ENCODE results near the gene ZNF695.

Gene ZNF695

DNA sequence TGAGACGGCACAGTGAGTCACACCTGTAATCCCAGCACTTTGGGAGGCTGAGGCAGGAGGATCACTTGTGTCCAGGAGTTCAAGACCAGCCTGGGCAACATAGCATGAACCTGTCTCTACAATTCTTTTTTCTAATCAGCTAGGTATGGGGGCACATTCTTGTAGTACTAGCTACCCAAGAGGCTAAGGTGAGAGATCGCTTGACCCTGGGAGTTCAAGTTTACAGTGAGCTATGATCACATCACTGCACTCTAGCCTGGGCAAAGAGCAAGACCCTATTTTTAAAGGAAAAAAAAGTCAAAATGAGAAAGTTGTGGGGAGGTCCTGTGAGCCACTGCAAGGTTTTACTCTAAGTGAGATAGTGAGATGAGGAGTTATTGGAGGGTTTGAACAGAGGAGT is 41.4 kb downstream of the ZNF695 start:
- peaks cover 23% of the 10 kb centered on the region for H3K9me3 ChIP-seq (ENCODE audit: control insufficient read depth, low read length)
- no peak overlapping the region for H3K14ac ChIP-seq (ENCODE audit: low read length in 2 of 2)
- no peak overlapping the region for H2BK5ac ChIP-seq (ENCODE audit: low read depth, low read length, poor library complexity, severe bottlenecking)
- no peak overlapping the region for H3K4ac ChIP-seq (ENCODE audit: low read depth in 1 of 2, low read length in 2 of 2)
- no peak overlapping the region for H4K91ac ChIP-seq (ENCODE audit: low read length)
- H2AK5ac ChIP-seq (ENCODE audit: low read length, severe bottlenecking) = no peak overlapping the region
- no peak overlapping the region for H3K4me2 ChIP-seq (ENCODE audit: low read length, poor library complexity, severe bottlenecking)
- WGBS = 100% methylated on average over 2 of the region's 2 CpGs
- no peak overlapping the region for H2BK120ac ChIP-seq (ENCODE audit: low read depth, low read length)
- H2BK12ac ChIP-seq (ENCODE audit: low read length in 2 of 2) = no peak overlapping the region
- no peak overlapping the region for H3K18ac ChIP-seq (ENCODE audit: low read depth in 1 of 2, low read length in 2 of 2)
- H2AFZ ChIP-seq (ENCODE audit: low read depth, low read length) = no peak overlapping the region
- H3K9ac ChIP-seq (ENCODE audit: low read length) = no peak overlapping the region
- H3K4me1 ChIP-seq (ENCODE audit: control insufficient read depth, insufficient read depth, low read depth, low read length) = no peaks in the 10 kb centered on the region
- DNase-seq = no peak
- no peak overlapping the region for H3K27ac ChIP-seq (ENCODE audit: low read length, poor library complexity, severe bottlenecking)
- no peak overlapping the region for H2BK15ac ChIP-seq (ENCODE audit: low read depth, poor library complexity, severe bottlenecking)
- H3K4me3 ChIP-seq (ENCODE audit: insufficient read depth in 1 of 2, low read depth in 1 of 2, low read length in 2 of 2) = no peak overlapping the region
- H3K23ac ChIP-seq (ENCODE audit: low read length in 2 of 2) = no peak overlapping the region
- H4K8ac ChIP-seq (ENCODE audit: low read length) = no peak overlapping the region
- no peaks in the 10 kb centered on the region for H3K79me1 ChIP-seq (replicated peaks; ENCODE audit: low read length, poor library complexity, severe bottlenecking)
- no peaks in the 10 kb centered on the region for H3K27me3 ChIP-seq (ENCODE audit: control insufficient read depth in 1 of 2, insufficient read depth in 1 of 2, low read length in 2 of 2)
- peaks cover 0 to 5% of the 10 kb centered on the region in 2 experiments for H3K36me3 ChIP-seq (ENCODE audit: control insufficient read depth in 1 of 2, insufficient read depth in 2 of 2, low read depth in 1 of 2, low read length in 2 of 2)

DNA sequence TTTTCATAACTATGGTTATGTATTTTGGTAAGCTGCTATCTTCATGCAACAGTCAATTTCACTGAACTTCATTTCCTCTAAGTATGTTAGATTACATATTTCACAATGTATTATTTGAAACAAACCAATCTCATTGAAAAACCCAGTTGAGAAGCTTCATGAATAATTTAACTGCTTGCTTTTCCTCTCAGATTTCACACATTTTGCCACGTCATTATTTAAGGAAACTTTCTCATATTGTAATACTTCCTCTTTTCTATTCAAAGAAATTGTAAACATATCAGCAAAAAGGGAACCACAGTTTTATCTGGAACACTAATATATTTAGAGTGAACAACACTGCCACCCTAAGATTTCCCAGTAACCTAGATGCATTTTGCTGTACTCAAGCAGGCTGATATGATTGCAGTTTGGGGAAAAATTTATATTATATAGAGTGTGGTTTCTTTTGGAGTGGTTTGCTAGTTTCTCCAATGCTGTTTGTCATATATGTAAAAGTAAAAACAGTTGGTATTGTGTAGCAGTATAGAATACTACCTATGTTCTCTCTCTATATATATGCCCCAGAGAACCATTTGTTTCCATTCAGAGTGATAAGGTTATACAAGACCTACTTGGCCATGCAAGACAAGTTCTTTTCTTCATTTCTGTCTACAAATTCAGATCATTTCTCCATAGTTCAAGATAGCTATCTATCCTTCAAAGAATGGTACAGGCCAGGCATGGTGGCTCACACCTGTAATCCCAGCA is 47.7 kb downstream of the ZNF695 start:
- no peak overlapping the region for H2AK5ac ChIP-seq (ENCODE audit: low read length, severe bottlenecking)
- H2BK15ac ChIP-seq (ENCODE audit: low read depth, poor library complexity, severe bottlenecking) = no peak overlapping the region
- H3K79me1 ChIP-seq (replicated peaks; ENCODE audit: low read length, poor library complexity, severe bottlenecking) = no peaks in the 10 kb centered on the region
- H3K9me3 ChIP-seq (ENCODE audit: control insufficient read depth, low read length) = peaks cover 8% of the 10 kb centered on the region
- no peak overlapping the region for H3K4me2 ChIP-seq (ENCODE audit: low read length, poor library complexity, severe bottlenecking)
- DNase-seq = no peak
- 100% methylated on average over 1 of the region's 1 CpG for WGBS
- H3K18ac ChIP-seq (ENCODE audit: low read depth in 1 of 2, low read length in 2 of 2) = no peak overlapping the region
- no peak overlapping the region for H3K14ac ChIP-seq (ENCODE audit: low read length in 2 of 2)
- no peak overlapping the region for H3K27ac ChIP-seq (ENCODE audit: low read length, poor library complexity, severe bottlenecking)
- H4K8ac ChIP-seq (ENCODE audit: low read length) = no peak overlapping the region
- no peak overlapping the region for H3K9ac ChIP-seq (ENCODE audit: low read length)
- no peak overlapping the region for H4K91ac ChIP-seq (ENCODE audit: low read length)
- no peak overlapping the region for H3K23ac ChIP-seq (ENCODE audit: low read length in 2 of 2)
- no peak overlapping the region for H2BK5ac ChIP-seq (ENCODE audit: low read depth, low read length, poor library complexity, severe bottlenecking)
- no peaks in the 10 kb centered on the region for H3K4me1 ChIP-seq (ENCODE audit: control insufficient read depth, insufficient read depth, low read depth, low read length)
- no peak overlapping the region for H2AFZ ChIP-seq (ENCODE audit: low read depth, low read length)
- no peaks in the 10 kb centered on the region for H3K27me3 ChIP-seq (ENCODE audit: control insufficient read depth in 1 of 2, insufficient read depth in 1 of 2, low read length in 2 of 2)
- no peak overlapping the region for H2BK120ac ChIP-seq (ENCODE audit: low read depth, low read length)
- no peak overlapping the region for H2BK12ac ChIP-seq (ENCODE audit: low read length in 2 of 2)
- no peak overlapping the region for H3K4ac ChIP-seq (ENCODE audit: low read depth in 1 of 2, low read length in 2 of 2)
- peaks cover 0 to 5% of the 10 kb centered on the region in 2 experiments for H3K36me3 ChIP-seq (ENCODE audit: control insufficient read depth in 1 of 2, insufficient read depth in 2 of 2, low read depth in 1 of 2, low read length in 2 of 2)
- no peak overlapping the region for H3K4me3 ChIP-seq (ENCODE audit: insufficient read depth in 1 of 2, low read depth in 1 of 2, low read length in 2 of 2)

DNA sequence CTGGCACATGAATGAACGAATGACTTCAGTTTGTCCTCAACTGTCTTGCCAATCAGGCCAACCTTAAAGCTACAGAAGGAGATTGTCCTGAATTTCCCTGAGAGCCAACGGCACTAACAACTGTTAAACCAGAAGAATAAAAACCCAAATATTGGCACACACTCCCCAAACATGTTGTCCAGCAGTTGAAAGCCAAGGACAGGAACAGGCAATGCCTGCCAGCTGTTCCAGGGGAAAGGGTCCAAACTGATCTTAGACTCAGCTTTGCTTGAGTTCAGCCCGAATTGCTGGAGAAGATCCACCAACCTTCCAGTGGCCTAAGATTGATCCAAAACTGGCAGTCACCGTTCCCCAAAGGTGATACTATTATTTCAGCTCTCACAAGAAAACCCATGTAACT is 53.7 kb downstream of the ZNF695 start:
- DNase-seq = no peak
- Histone ChIP-seq H3K27me3 (ENCODE audit: control insufficient read depth in 1 of 2, insufficient read depth in 1 of 2, low read length in 2 of 2) (no peaks in the 10 kb centered on the region), H4K8ac (ENCODE audit: low read length) (no peak overlapping the region), H2BK12ac (ENCODE audit: low read length in 2 of 2) (no peak overlapping the region), H3K4me3 (ENCODE audit: insufficient read depth in 1 of 2, low read depth in 1 of 2, low read length in 2 of 2) (no peak overlapping the region), H3K18ac (ENCODE audit: low read depth in 1 of 2, low read length in 2 of 2) (no peak overlapping the region), H3K14ac (ENCODE audit: low read length in 2 of 2) (no peak overlapping the region), H4K91ac (ENCODE audit: low read length) (no peak overlapping the region), H2BK5ac (ENCODE audit: low read depth, low read length, poor library complexity, severe bottlenecking) (no peak overlapping the region), H3K9me3 (ENCODE audit: control insufficient read depth, low read length) (peaks cover 13% of the 10 kb centered on the region), H3K27ac (ENCODE audit: low read length, poor library complexity, severe bottlenecking) (no peak overlapping the region), H3K4me2 (ENCODE audit: low read length, poor library complexity, severe bottlenecking) (no peak overlapping the region), H2AK5ac (ENCODE audit: low read length, severe bottlenecking) (no peak overlapping the region), H3K9ac (ENCODE audit: low read length) (no peak overlapping the region), H3K36me3 (ENCODE audit: control insufficient read depth in 1 of 2, insufficient read depth in 2 of 2, low read depth in 1 of 2, low read length in 2 of 2) (no peaks in the 10 kb centered on the region), H2BK15ac (ENCODE audit: low read depth, poor library complexity, severe bottlenecking) (no peak overlapping the region), H3K4me1 (ENCODE audit: control insufficient read depth, insufficient read depth, low read depth, low read length) (no peaks in the 10 kb centered on the region), H2AFZ (ENCODE audit: low read depth, low read length) (no peak overlapping the region), H3K23ac (ENCODE audit: low read length in 2 of 2) (no peak overlapping the region), H3K79me1 (replicated peaks; ENCODE audit: low read length, poor library complexity, severe bottlenecking) (no peaks in the 10 kb centered on the region), H2BK120ac (ENCODE audit: low read depth, low read length) (no peak overlapping the region), H3K4ac (ENCODE audit: low read depth in 1 of 2, low read length in 2 of 2) (no peak overlapping the region)
- 93% methylated on average over 3 of the region's 4 CpGs for WGBS

- no peak overlapping the region for H3K14ac ChIP-seq (ENCODE audit: low read length in 2 of 2)
- H3K9ac ChIP-seq (ENCODE audit: low read length) = no peak overlapping the region
- peaks cover 13% of the 10 kb centered on the region for H3K9me3 ChIP-seq (ENCODE audit: control insufficient read depth, low read length)
- H3K18ac ChIP-seq (ENCODE audit: low read depth in 1 of 2, low read length in 2 of 2) = no peak overlapping the region
- no peak overlapping the region for H3K27ac ChIP-seq (ENCODE audit: low read length, poor library complexity, severe bottlenecking)
- H4K8ac ChIP-seq (ENCODE audit: low read length) = no peak overlapping the region
- no peak overlapping the region for H2BK15ac ChIP-seq (ENCODE audit: low read depth, poor library complexity, severe bottlenecking)
- 97% methylated on average over 3 of the region's 4 CpGs for WGBS
- H2BK5ac ChIP-seq (ENCODE audit: low read depth, low read length, poor library complexity, severe bottlenecking) = no peak overlapping the region
- no peak overlapping the region for H3K4me3 ChIP-seq (ENCODE audit: insufficient read depth in 1 of 2, low read depth in 1 of 2, low read length in 2 of 2)
- H3K36me3 ChIP-seq (ENCODE audit: control insufficient read depth in 1 of 2, insufficient read depth in 2 of 2, low read depth in 1 of 2, low read length in 2 of 2) = no peaks in the 10 kb centered on the region
- no peak overlapping the region for H2BK12ac ChIP-seq (ENCODE audit: low read length in 2 of 2)
- no peaks in the 10 kb centered on the region for H3K4me1 ChIP-seq (ENCODE audit: control insufficient read depth, insufficient read depth, low read depth, low read length)
- no peak for DNase-seq
- H4K91ac ChIP-seq (ENCODE audit: low read length) = no peak overlapping the region
- H2AK5ac ChIP-seq (ENCODE audit: low read length, severe bottlenecking) = no peak overlapping the region
- no peak overlapping the region for H2BK120ac ChIP-seq (ENCODE audit: low read depth, low read length)
- no peak overlapping the region for H3K4ac ChIP-seq (ENCODE audit: low read depth in 1 of 2, low read length in 2 of 2)
- no peaks in the 10 kb centered on the region for H3K79me1 ChIP-seq (replicated peaks; ENCODE audit: low read length, poor library complexity, severe bottlenecking)
- H3K4me2 ChIP-seq (ENCODE audit: low read length, poor library complexity, severe bottlenecking) = no peak overlapping the region
- no peak overlapping the region for H3K23ac ChIP-seq (ENCODE audit: low read length in 2 of 2)
- no peaks in the 10 kb centered on the region for H3K27me3 ChIP-seq (ENCODE audit: control insufficient read depth in 1 of 2, insufficient read depth in 1 of 2, low read length in 2 of 2)
- H2AFZ ChIP-seq (ENCODE audit: low read depth, low read length) = no peak overlapping the region
Measured at GRCh38 chr1:246951413-246951812, 56.4 kb downstream of the ZNF695 start.

All from mesenchymal stem cell (in vitro differentiated cells and primary cell).